ENCODE results near the gene TRIM66. TPM values are rescaled to one million over a fixed set of nuclear protein-coding genes. Genes with fewer than 3 reads are reported as not detected.

The TRIM66 gene
- total RNA-seq, 4 donors from 2014 or later, result 2.2 to 5.4 (median 3.1) TPM

- Histone ChIP-seq H3K9me3 (peaks cover 0 to 9% (median 4%) of the 10 kb centered on the region in 4 donors), H3K4me3 (no peak overlapping the region), H3K4me1 (no peaks in the 10 kb centered on the region), H3K27ac (replicated peaks in 1 of 4) (no peak overlapping the region), H3K36me3 (no peaks in the 10 kb centered on the region), H3K27me3 (no peaks in the 10 kb centered on the region)
- WGBS, result 84% methylated on average over 3 of the region's 3 CpGs
- TF ChIP-seq POLR2A (IDR thresholded peaks at IDR 0.05; ENCODE audit: low read depth) (no peak), EP300 (IDR thresholded peaks at IDR 0.05) (no peak), CTCF (IDR thresholded peaks at IDR 0.05) (no peak), POLR2AphosphoS5 (IDR thresholded peaks at IDR 0.05) (no peak)
- intact Hi-C loops (cut with DNase I), result no loop called here
- DNase-seq (ENCODE audit: extremely low spot score), result no peak
Measured at GRCh38 chr11:8581300-8581699, 101.2 kb downstream of the TRIM66 start.

GRCh38 chr11:8577791-8578581, 104.5 kb downstream of the TRIM66 start:
- peaks cover 0 to 9% (median 4%) of the 10 kb centered on the region in 4 donors for H3K9me3 ChIP-seq
- no peak overlapping the region for H3K4me3 ChIP-seq
- no peak for DNase-seq (ENCODE audit: extremely low spot score)
- H3K27me3 ChIP-seq, result no peaks in the 10 kb centered on the region
- H3K36me3 ChIP-seq, result no peaks in the 10 kb centered on the region
- WGBS, result 100% methylated on average over 2 of the region's 2 CpGs
- H3K27ac ChIP-seq (replicated peaks in 1 of 4), result no peak overlapping the region
- no peaks in the 10 kb centered on the region for H3K4me1 ChIP-seq
- intact Hi-C loops (cut with DNase I), result no loop called here
- TF ChIP-seq EP300 (IDR thresholded peaks at IDR 0.05) (no peak), CTCF (IDR thresholded peaks at IDR 0.05) (no peak), POLR2AphosphoS5 (IDR thresholded peaks at IDR 0.05) (no peak), POLR2A (IDR thresholded peaks at IDR 0.05; ENCODE audit: low read depth) (no peak)

- Histone ChIP-seq H3K27ac (replicated peaks in 1 of 4) (no peak overlapping the region), H3K36me3 (no peaks in the 10 kb centered on the region), H3K9me3 (peaks cover 0 to 9% (median 4%) of the 10 kb centered on the region in 4 donors), H3K4me1 (no peaks in the 10 kb centered on the region), H3K27me3 (no peaks in the 10 kb centered on the region), H3K4me3 (no peak overlapping the region)
- intact Hi-C loops (cut with DNase I), result no loop called here
- WGBS, result 100% methylated on average over 1 of the region's 1 CpG
- no peak for DNase-seq (ENCODE audit: extremely low spot score)
- TF ChIP-seq CTCF (IDR thresholded peaks at IDR 0.05), result no peak
- TF ChIP-seq POLR2A (IDR thresholded peaks at IDR 0.05; ENCODE audit: low read depth), result no peak
- TF ChIP-seq POLR2AphosphoS5 (IDR thresholded peaks at IDR 0.05), result no peak
- no peak for TF ChIP-seq EP300 (IDR thresholded peaks at IDR 0.05)
Measured at GRCh38 chr11:8574798-8575197, 107.7 kb downstream of the TRIM66 start.

GRCh38 chr11:8573777-8574176, 108.7 kb downstream of the TRIM66 start:
- Histone ChIP-seq H3K36me3 (no peaks in the 10 kb centered on the region), H3K4me3 (no peak overlapping the region), H3K4me1 (no peaks in the 10 kb centered on the region), H3K9me3 (peaks cover 0 to 9% (median 4%) of the 10 kb centered on the region in 4 donors), H3K27ac (replicated peaks in 1 of 4) (no peak overlapping the region), H3K27me3 (no peaks in the 10 kb centered on the region)
- TF ChIP-seq POLR2A (IDR thresholded peaks at IDR 0.05; ENCODE audit: low read depth), result no peak
- TF ChIP-seq EP300 (IDR thresholded peaks at IDR 0.05), result no peak
- no peak for TF ChIP-seq CTCF (IDR thresholded peaks at IDR 0.05)
- TF ChIP-seq POLR2AphosphoS5 (IDR thresholded peaks at IDR 0.05), result no peak
- intact Hi-C loops (cut with DNase I), result no loop called here
- WGBS, result 83% methylated on average over 1 of the region's 1 CpG
- DNase-seq (ENCODE audit: extremely low spot score), result no peak
